LNCaP clone FGC (cell line): ENCODE data around the gene POLR2E.

Experiments used
- DNase-seq: peaks from one replicate; pipeline ENCODE4 v3.0.0-alpha.2; 2011; ENCODE audit warnings: low read depth
- H3K4me3 ChIP-seq: 2 replicates; pipeline ENCODE4 v1.5.1; 2011; ENCODE audit warnings: mild to moderate bottlenecking, low read depth, low read length, control low read depth
- CTCF ChIP-seq: IDR thresholded peaks from 2 replicates; pipeline ENCODE4 v1.5.1; 2012; ENCODE audit warnings: mild to moderate bottlenecking; ENCODE audit not compliant: control insufficient read depth, insufficient read depth; ENCODE audit errors: extremely low read depth

The POLR2E gene

GRCh38 chr19:1094978-1095701 lies at the start of gene POLR2E:
Gene POLR2E, minus strand, starts transcription at chr19:1095375. Its CDS starts 60 bp downstream, at chr19:1095315.
- DNase-seq: peak; percentile 94
- peak within 1 kb of the TSS; percentile 97 for H3K4me3 ChIP-seq
- TF ChIP-seq CTCF: no peak

GRCh38 chr19:1144741-1145140 lies 49.6 kb upstream of the POLR2E start:
- no peak for DNase-seq
- no peak for TF ChIP-seq CTCF
- H3K4me3 ChIP-seq: no peak overlapping the region

- H3K4me3 ChIP-seq: no peak overlapping the region
- TF ChIP-seq CTCF: no peak
- DNase-seq: no peak
These were observed 48.7 kb upstream of the POLR2E start for GRCh38 chr19:1143828-1144399.

- DNase-seq: no peak
- TF ChIP-seq CTCF: no peak
- H3K4me3 ChIP-seq: no peak overlapping the region
These were observed 46.8 kb upstream of the POLR2E start for GRCh38 chr19:1141944-1142343.

- no peak for DNase-seq
- TF ChIP-seq CTCF: no peak
- no peak overlapping the region for H3K4me3 ChIP-seq
These were observed 45.3 kb upstream of the POLR2E start for GRCh38 chr19:1140272-1141027.

GRCh38 chr19:1139126-1139525 lies 44.0 kb upstream of the POLR2E start:
- TF ChIP-seq CTCF: no peak
- DNase-seq: no peak
- no peak overlapping the region for H3K4me3 ChIP-seq

GRCh38 chr19:1138121-1138520 lies 42.9 kb upstream of the POLR2E start:
- TF ChIP-seq CTCF: no peak
- H3K4me3 ChIP-seq: no peak overlapping the region

More at GRCh38 chr19:1138121-1138520, 42.9 kb upstream of the POLR2E start:
- DNase-seq: no peak
